ENCODE results near the gene CSMD2.

CSMD2 gene

GRCh38 chr1:33655496-33655895 is 509.5 kb downstream of the CSMD2 start:
- TF ChIP-seq RAD21 (IDR thresholded peaks at IDR 0.05; ENCODE audit: low read depth): no peak

DNA sequence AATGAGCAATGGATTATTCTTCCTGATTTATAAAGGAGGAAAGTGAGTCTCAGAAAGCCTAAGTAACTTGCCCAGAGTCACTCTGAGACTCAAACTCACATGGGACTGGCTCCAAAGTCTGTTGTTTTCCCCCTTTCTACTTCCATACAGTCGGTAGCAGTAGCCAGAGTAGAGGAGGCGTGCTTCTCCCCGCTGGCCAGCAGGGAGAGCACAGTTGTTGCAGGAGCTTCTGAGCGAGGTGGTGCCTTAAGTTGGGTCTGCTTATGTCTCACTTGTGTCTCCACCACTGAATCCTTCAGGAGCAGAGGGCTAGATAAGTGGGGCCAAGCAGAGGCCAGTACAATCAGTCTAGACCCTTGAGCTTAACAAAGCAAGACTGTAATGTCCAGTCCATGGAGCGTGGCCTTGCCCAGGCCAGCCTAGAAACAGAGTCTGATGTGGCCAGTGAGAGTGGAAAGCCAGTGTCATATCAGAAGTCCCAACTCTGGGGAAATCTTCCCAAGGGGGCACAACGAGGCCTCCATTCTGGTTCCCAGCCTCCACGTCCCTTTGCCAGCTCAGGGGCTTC is 510.7 kb downstream of the CSMD2 start:
- TF ChIP-seq TEAD4 (IDR thresholded peaks at IDR 0.05): no peak
- TF ChIP-seq, protein P1, sequence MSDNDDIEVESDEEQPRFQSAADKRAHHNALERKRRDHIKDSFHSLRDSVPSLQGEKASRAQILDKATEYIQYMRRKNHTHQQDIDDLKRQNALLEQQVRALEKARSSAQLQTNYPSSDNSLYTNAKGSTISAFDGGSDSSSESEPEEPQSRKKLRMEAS (IDR thresholded peaks at IDR 0.05): no peak
- TF ChIP-seq FOXM1 (IDR thresholded peaks at IDR 0.05; ENCODE audit: borderline replicate concordance, low read depth): no peak
- TF ChIP-seq TCF12 (IDR thresholded peaks at IDR 0.05; ENCODE audit: low read depth): no peak
- TF ChIP-seq NFIC (IDR thresholded peaks at IDR 0.05): no peak
- TF ChIP-seq EGR1 (IDR thresholded peaks at IDR 0.05): no peak
- TF ChIP-seq CREB1 (IDR thresholded peaks at IDR 0.05; ENCODE audit: low read depth): no peak

- TF ChIP-seq, protein P2, sequence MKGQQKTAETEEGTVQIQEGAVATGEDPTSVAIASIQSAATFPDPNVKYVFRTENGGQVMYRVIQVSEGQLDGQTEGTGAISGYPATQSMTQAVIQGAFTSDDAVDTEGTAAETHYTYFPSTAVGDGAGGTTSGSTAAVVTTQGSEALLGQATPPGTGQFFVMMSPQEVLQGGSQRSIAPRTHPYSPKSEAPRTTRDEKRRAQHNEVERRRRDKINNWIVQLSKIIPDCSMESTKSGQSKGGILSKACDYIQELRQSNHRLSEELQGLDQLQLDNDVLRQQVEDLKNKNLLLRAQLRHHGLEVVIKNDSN (IDR thresholded peaks at IDR 0.05): no peak
- TF ChIP-seq, protein P3, sequence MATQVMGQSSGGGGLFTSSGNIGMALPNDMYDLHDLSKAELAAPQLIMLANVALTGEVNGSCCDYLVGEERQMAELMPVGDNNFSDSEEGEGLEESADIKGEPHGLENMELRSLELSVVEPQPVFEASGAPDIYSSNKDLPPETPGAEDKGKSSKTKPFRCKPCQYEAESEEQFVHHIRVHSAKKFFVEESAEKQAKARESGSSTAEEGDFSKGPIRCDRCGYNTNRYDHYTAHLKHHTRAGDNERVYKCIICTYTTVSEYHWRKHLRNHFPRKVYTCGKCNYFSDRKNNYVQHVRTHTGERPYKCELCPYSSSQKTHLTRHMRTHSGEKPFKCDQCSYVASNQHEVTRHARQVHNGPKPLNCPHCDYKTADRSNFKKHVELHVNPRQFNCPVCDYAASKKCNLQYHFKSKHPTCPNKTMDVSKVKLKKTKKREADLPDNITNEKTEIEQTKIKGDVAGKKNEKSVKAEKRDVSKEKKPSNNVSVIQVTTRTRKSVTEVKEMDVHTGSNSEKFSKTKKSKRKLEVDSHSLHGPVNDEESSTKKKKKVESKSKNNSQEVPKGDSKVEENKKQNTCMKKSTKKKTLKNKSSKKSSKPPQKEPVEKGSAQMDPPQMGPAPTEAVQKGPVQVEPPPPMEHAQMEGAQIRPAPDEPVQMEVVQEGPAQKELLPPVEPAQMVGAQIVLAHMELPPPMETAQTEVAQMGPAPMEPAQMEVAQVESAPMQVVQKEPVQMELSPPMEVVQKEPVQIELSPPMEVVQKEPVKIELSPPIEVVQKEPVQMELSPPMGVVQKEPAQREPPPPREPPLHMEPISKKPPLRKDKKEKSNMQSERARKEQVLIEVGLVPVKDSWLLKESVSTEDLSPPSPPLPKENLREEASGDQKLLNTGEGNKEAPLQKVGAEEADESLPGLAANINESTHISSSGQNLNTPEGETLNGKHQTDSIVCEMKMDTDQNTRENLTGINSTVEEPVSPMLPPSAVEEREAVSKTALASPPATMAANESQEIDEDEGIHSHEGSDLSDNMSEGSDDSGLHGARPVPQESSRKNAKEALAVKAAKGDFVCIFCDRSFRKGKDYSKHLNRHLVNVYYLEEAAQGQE (IDR thresholded peaks at IDR 0.05; ENCODE audit: low read depth): no peak
- TF ChIP-seq RAD21 (IDR thresholded peaks at IDR 0.05; ENCODE audit: low read depth): no peak
- no peak for TF ChIP-seq FOXM1 (IDR thresholded peaks at IDR 0.05; ENCODE audit: borderline replicate concordance, low read depth)
- no peak for TF ChIP-seq EGR1 (IDR thresholded peaks at IDR 0.05)
- TF ChIP-seq, protein P1 (IDR thresholded peaks at IDR 0.05): no peak
- no peak for TF ChIP-seq EP300 (IDR thresholded peaks at IDR 0.05; ENCODE audit: borderline replicate concordance)
- TF ChIP-seq CREB1 (IDR thresholded peaks at IDR 0.05; ENCODE audit: low read depth): no peak
- no peak for TF ChIP-seq TCF12 (IDR thresholded peaks at IDR 0.05; ENCODE audit: low read depth)
- no peak for TF ChIP-seq TEAD4 (IDR thresholded peaks at IDR 0.05)
These were observed 511.8 kb downstream of the CSMD2 start for GRCh38 chr1:33653226-33653625.

DNA sequence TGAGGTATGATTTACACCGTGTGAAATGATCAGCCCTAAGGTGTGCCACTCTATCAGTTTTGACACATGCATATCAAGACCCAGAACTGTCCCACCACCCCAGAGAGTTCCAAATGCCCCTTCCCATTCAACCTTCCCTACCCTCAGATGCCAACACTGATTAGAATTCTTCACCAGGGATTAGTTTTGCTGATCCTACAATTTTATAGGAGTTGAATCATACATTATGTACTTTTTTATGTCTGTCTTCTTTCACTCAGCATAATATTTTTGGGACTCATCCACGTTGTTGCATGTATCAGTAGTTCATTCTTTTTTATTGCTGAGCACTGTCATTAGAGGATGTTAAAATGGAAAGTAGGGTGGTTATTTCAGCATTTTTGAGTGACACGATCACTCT is 514.3 kb downstream of the CSMD2 start:
- no peak for TF ChIP-seq EP300 (IDR thresholded peaks at IDR 0.05; ENCODE audit: borderline replicate concordance)
- no peak for TF ChIP-seq RAD21 (IDR thresholded peaks at IDR 0.05; ENCODE audit: low read depth)
- TF ChIP-seq, protein P1 (IDR thresholded peaks at IDR 0.05): no peak
- TF ChIP-seq TAF1 (IDR thresholded peaks at IDR 0.05; ENCODE audit: low read depth): no peak
- TF ChIP-seq CEBPB (IDR thresholded peaks at IDR 0.05): no peak
- no peak for TF ChIP-seq NFIC (IDR thresholded peaks at IDR 0.05)
- TF ChIP-seq FOXM1 (IDR thresholded peaks at IDR 0.05; ENCODE audit: borderline replicate concordance, low read depth): no peak
- no peak for TF ChIP-seq TCF12 (IDR thresholded peaks at IDR 0.05; ENCODE audit: low read depth)
- no peak for TF ChIP-seq TEAD4 (IDR thresholded peaks at IDR 0.05)
- TF ChIP-seq YY1 (IDR thresholded peaks at IDR 0.05; ENCODE audit: low read depth): no peak
- TF ChIP-seq, protein P3 (IDR thresholded peaks at IDR 0.05; ENCODE audit: low read depth): no peak
- TF ChIP-seq CREB1 (IDR thresholded peaks at IDR 0.05; ENCODE audit: low read depth): no peak
- TF ChIP-seq ZBTB7A (IDR thresholded peaks at IDR 0.05; ENCODE audit: low read depth): no peak
- TF ChIP-seq, protein P2 (IDR thresholded peaks at IDR 0.05): no peak
- no peak for TF ChIP-seq EGR1 (IDR thresholded peaks at IDR 0.05)

- TF ChIP-seq ZBTB7A (IDR thresholded peaks at IDR 0.05; ENCODE audit: low read depth) (no peak), TEAD4 (IDR thresholded peaks at IDR 0.05) (no peak), TAF1 (IDR thresholded peaks at IDR 0.05; ENCODE audit: low read depth) (no peak), RAD21 (IDR thresholded peaks at IDR 0.05; ENCODE audit: low read depth) (no peak), NFIC (IDR thresholded peaks at IDR 0.05) (no peak), CEBPB (IDR thresholded peaks at IDR 0.05) (no peak), YY1 (IDR thresholded peaks at IDR 0.05; ENCODE audit: low read depth) (no peak), EP300 (IDR thresholded peaks at IDR 0.05; ENCODE audit: borderline replicate concordance) (no peak), FOXM1 (IDR thresholded peaks at IDR 0.05; ENCODE audit: borderline replicate concordance, low read depth) (no peak), CREB1 (IDR thresholded peaks at IDR 0.05; ENCODE audit: low read depth) (no peak)
- TF ChIP-seq, protein P1 (IDR thresholded peaks at IDR 0.05): no peak
- TF ChIP-seq, protein P2 (IDR thresholded peaks at IDR 0.05): no peak
These were observed 515.3 kb downstream of the CSMD2 start for GRCh38 chr1:33649759-33650158.
